Measurements from ENCODE around the gene SLC5A7. TPM values are rescaled to one million over a fixed set of nuclear protein-coding genes. Genes with fewer than 3 reads are reported as not detected.
A peak's percentile ranks its signal among the peaks of the same experiment; 100 is the strongest.

The SLC5A7 gene
- 1 to 10 TPM; 1.1 to 3.0 (median 1.8) TPM for total RNA-seq

GRCh38 chr2:107986278-107987217 is at the start of gene SLC5A7:
Gene SLC5A7, plus strand, starts transcription at chr2:107986524. Its CDS starts 1,632 bp downstream, at chr2:107988156.
- TF ChIP-seq EP300 (IDR thresholded peaks at IDR 0.05), result no peak
- TF ChIP-seq POLR2AphosphoS5 (IDR thresholded peaks at IDR 0.05), result no peak
- no peak for TF ChIP-seq POLR2A (IDR thresholded peaks at IDR 0.05; ENCODE audit: low read depth)
- TF ChIP-seq, protein P1, sequence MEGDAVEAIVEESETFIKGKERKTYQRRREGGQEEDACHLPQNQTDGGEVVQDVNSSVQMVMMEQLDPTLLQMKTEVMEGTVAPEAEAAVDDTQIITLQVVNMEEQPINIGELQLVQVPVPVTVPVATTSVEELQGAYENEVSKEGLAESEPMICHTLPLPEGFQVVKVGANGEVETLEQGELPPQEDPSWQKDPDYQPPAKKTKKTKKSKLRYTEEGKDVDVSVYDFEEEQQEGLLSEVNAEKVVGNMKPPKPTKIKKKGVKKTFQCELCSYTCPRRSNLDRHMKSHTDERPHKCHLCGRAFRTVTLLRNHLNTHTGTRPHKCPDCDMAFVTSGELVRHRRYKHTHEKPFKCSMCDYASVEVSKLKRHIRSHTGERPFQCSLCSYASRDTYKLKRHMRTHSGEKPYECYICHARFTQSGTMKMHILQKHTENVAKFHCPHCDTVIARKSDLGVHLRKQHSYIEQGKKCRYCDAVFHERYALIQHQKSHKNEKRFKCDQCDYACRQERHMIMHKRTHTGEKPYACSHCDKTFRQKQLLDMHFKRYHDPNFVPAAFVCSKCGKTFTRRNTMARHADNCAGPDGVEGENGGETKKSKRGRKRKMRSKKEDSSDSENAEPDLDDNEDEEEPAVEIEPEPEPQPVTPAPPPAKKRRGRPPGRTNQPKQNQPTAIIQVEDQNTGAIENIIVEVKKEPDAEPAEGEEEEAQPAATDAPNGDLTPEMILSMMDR (IDR thresholded peaks at IDR 0.05), result no peak
- no peaks in the 10 kb centered on the region for H3K36me3 ChIP-seq
- peaks cover 0 to 29% (median 6%) of the 10 kb centered on the region in 4 donors for H3K27me3 ChIP-seq
- H3K4me3 ChIP-seq, result peak within 1 kb of the TSS; percentile 31 to 46 (median 36)
- peaks cover 0 to 9% (median 7%) of the 10 kb centered on the region in 4 donors for H3K4me1 ChIP-seq
- intact Hi-C loops (cut with DNase I), result no loop called here
- no peaks in the 10 kb centered on the region for H3K9me3 ChIP-seq
- WGBS, result 6% methylated on average over 58 of the region's 75 CpGs
- H3K27ac ChIP-seq (replicated peaks in 1 of 4), result no peak within 1 kb of the TSS
- no peak for DNase-seq (ENCODE audit: extremely low spot score)

GRCh38 chr2:107961395-107961794 is 24.9 kb upstream of the SLC5A7 start:
- TF ChIP-seq POLR2A (IDR thresholded peaks at IDR 0.05; ENCODE audit: low read depth) (no peak), POLR2AphosphoS5 (IDR thresholded peaks at IDR 0.05) (no peak), EP300 (IDR thresholded peaks at IDR 0.05) (no peak)
- TF ChIP-seq, protein P1 (IDR thresholded peaks at IDR 0.05), result no peak
- H3K27me3 ChIP-seq, result no peaks in the 10 kb centered on the region
- no peak overlapping the region for H3K27ac ChIP-seq (replicated peaks in 1 of 4)
- DNase-seq (ENCODE audit: extremely low spot score), result no peak
- no peaks in the 10 kb centered on the region for H3K4me1 ChIP-seq
- no peaks in the 10 kb centered on the region for H3K36me3 ChIP-seq
- intact Hi-C loops (cut with DNase I), result no loop called here
- no peak overlapping the region for H3K4me3 ChIP-seq
- H3K9me3 ChIP-seq, result no peaks in the 10 kb centered on the region
- 50% methylated on average over 4 of the region's 4 CpGs for whole genome bisulfite sequencing

GRCh38 chr2:107964185-107964584 is 22.1 kb upstream of the SLC5A7 start:
- Histone ChIP-seq H3K27me3 (no peaks in the 10 kb centered on the region), H3K27ac (replicated peaks in 1 of 4) (no peak overlapping the region), H3K4me1 (no peaks in the 10 kb centered on the region), H3K9me3 (peaks cover 0 to 3% (median 0%) of the 10 kb centered on the region in 4 donors), H3K36me3 (no peaks in the 10 kb centered on the region), H3K4me3 (no peak overlapping the region)
- WGBS, result 67% methylated on average over 1 of the region's 1 CpG
- no peak for TF ChIP-seq EP300 (IDR thresholded peaks at IDR 0.05)
- no peak for TF ChIP-seq POLR2AphosphoS5 (IDR thresholded peaks at IDR 0.05)
- no peak for TF ChIP-seq POLR2A (IDR thresholded peaks at IDR 0.05; ENCODE audit: low read depth)
- TF ChIP-seq, protein P1 (IDR thresholded peaks at IDR 0.05), result no peak
- no peak for DNase-seq (ENCODE audit: extremely low spot score)
- intact Hi-C loops (cut with DNase I), result no loop called here

GRCh38 chr2:107984707-107985106 is 1.6 kb upstream of the SLC5A7 start:
- peaks cover 0 to 29% (median 6%) of the 10 kb centered on the region in 4 donors for H3K27me3 ChIP-seq
- H3K27ac ChIP-seq (replicated peaks in 1 of 4), result no peak overlapping the region
- WGBS, result 17% methylated on average over 2 of the region's 2 CpGs
- H3K9me3 ChIP-seq, result no peaks in the 10 kb centered on the region
- no peak for DNase-seq (ENCODE audit: extremely low spot score)
- intact Hi-C loops (cut with DNase I), result no loop called here
- TF ChIP-seq POLR2A (IDR thresholded peaks at IDR 0.05; ENCODE audit: low read depth) (no peak), POLR2AphosphoS5 (IDR thresholded peaks at IDR 0.05) (no peak), EP300 (IDR thresholded peaks at IDR 0.05) (no peak)
- TF ChIP-seq, protein P1 (IDR thresholded peaks at IDR 0.05), result no peak
- peaks cover 0 to 9% (median 7%) of the 10 kb centered on the region in 4 donors for H3K4me1 ChIP-seq
- no peak overlapping the region for H3K4me3 ChIP-seq
- H3K36me3 ChIP-seq, result no peaks in the 10 kb centered on the region

Measured in esophagus muscularis mucosa (tissue), 4 donors.